ENCODE results near the gene TEX2. TPM values are rescaled to one million over a fixed set of nuclear protein-coding genes. Genes with fewer than 3 reads are reported as not detected.

The TEX2 gene
- total and polyA plus RNA-seq, 2 of the 13 experiments (the other 11 are each of a cell fraction or from before 2014, with no cell fraction given), result 21.4 to 37.7 TPM

- no peak for TF ChIP-seq PREB (CRISPR knock-in tag; IDR thresholded peaks at IDR 0.05)
- TF ChIP-seq ZFAT (CRISPR knock-in tag; conservative IDR thresholded peaks at IDR 0.05), result no peak
- TF ChIP-seq ZNF780A (CRISPR knock-in tag; IDR thresholded peaks at IDR 0.05), result no peak
- TF ChIP-seq ZNF430 (CRISPR knock-in tag; IDR thresholded peaks at IDR 0.05), result peak; percentile 45; the same call in 1 of the 2 replicates
- no peak for TF ChIP-seq ZNF280B (CRISPR knock-in tag; IDR thresholded peaks at IDR 0.05; ENCODE audit: borderline replicate concordance)
- TF ChIP-seq SRY (CRISPR knock-in tag; IDR thresholded peaks at IDR 0.05), result no peak
- TF ChIP-seq ZNF317 (CRISPR knock-in tag; IDR thresholded peaks at IDR 0.05), result 0 out of 2 replicates have a peak, but pooled peaks have one; percentile 19
- no peak for TF ChIP-seq ATF7-NPFF (CRISPR knock-in tag; IDR thresholded peaks at IDR 0.05; ENCODE audit: low read depth)
- no peak for TF ChIP-seq CCAR2 (optimal IDR thresholded peaks at IDR 0.05; ENCODE audit: low read depth, low read length)
- TF ChIP-seq ZNF75D (CRISPR knock-in tag; IDR thresholded peaks at IDR 0.05; ENCODE audit: borderline replicate concordance), result no peak
- TF ChIP-seq FUBP1 (CRISPR knock-in tag; IDR thresholded peaks at IDR 0.05; ENCODE audit: borderline replicate concordance), result 0 out of 2 replicates have a peak, but pooled peaks have one; percentile 91
- TF ChIP-seq SRSF4 (IDR thresholded peaks at IDR 0.05; ENCODE audit: low read depth, low read length, poor library complexity, severe bottlenecking), result peak; percentile 26
- no peak for TF ChIP-seq MBNL3 (CRISPR knock-in tag; conservative IDR thresholded peaks at IDR 0.05)
- no peak for TF ChIP-seq USF2 (IDR thresholded peaks at IDR 0.05; ENCODE audit: low read depth, low read length)
- TF ChIP-seq USF2 (CRISPR knock-in tag; IDR thresholded peaks at IDR 0.05; ENCODE audit: borderline replicate concordance), result no peak
- no peak for TF ChIP-seq SIN3A (IDR thresholded peaks at IDR 0.05; ENCODE audit: borderline replicate concordance, low read depth, low read length)
- TF ChIP-seq ZNF121 (CRISPR knock-in tag; IDR thresholded peaks at IDR 0.05), result no peak
- TF ChIP-seq HMGXB4 (CRISPR knock-in tag; IDR thresholded peaks at IDR 0.05; ENCODE audit: borderline replicate concordance in 1 of 2, low read depth in 1 of 2), result no peak
- TF ChIP-seq ZNF552 (CRISPR knock-in tag; IDR thresholded peaks at IDR 0.05; ENCODE audit: borderline replicate concordance), result no peak
Observed at GRCh38 chr17:64148017-64148631, 114.9 kb downstream of the TEX2 start (continued).

Data from HepG2 (cell line).